ENCODE measurements around the gene MASTL.
A peak's percentile ranks its signal among the peaks of the same experiment; 100 is the strongest.

The MASTL gene

GRCh38 chr10:27145937-27146336, 9.2 kb upstream of the MASTL start:
- H3K27me3 ChIP-seq (ENCODE audit: insufficient read depth, poor library complexity, severe bottlenecking): no peaks in the 10 kb centered on the region
- DNase-seq (ENCODE audit: low read depth in 1 of 2, low spot score in 1 of 2): no peak
- H3K4me3 ChIP-seq (replicated peaks; ENCODE audit: insufficient read depth, low read length): no peak overlapping the region
- no peak for TF ChIP-seq SPI1 (IDR thresholded peaks at IDR 0.05; ENCODE audit: borderline replicate concordance, low read depth)
- TF ChIP-seq, protein P1, sequence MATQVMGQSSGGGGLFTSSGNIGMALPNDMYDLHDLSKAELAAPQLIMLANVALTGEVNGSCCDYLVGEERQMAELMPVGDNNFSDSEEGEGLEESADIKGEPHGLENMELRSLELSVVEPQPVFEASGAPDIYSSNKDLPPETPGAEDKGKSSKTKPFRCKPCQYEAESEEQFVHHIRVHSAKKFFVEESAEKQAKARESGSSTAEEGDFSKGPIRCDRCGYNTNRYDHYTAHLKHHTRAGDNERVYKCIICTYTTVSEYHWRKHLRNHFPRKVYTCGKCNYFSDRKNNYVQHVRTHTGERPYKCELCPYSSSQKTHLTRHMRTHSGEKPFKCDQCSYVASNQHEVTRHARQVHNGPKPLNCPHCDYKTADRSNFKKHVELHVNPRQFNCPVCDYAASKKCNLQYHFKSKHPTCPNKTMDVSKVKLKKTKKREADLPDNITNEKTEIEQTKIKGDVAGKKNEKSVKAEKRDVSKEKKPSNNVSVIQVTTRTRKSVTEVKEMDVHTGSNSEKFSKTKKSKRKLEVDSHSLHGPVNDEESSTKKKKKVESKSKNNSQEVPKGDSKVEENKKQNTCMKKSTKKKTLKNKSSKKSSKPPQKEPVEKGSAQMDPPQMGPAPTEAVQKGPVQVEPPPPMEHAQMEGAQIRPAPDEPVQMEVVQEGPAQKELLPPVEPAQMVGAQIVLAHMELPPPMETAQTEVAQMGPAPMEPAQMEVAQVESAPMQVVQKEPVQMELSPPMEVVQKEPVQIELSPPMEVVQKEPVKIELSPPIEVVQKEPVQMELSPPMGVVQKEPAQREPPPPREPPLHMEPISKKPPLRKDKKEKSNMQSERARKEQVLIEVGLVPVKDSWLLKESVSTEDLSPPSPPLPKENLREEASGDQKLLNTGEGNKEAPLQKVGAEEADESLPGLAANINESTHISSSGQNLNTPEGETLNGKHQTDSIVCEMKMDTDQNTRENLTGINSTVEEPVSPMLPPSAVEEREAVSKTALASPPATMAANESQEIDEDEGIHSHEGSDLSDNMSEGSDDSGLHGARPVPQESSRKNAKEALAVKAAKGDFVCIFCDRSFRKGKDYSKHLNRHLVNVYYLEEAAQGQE (IDR thresholded peaks at IDR 0.05; ENCODE audit: insufficient replicate concordance, low read depth): no peak
- TF ChIP-seq POLR2AphosphoS5 (IDR thresholded peaks at IDR 0.05; ENCODE audit: low read depth): no peak
- TF ChIP-seq, protein P2, sequence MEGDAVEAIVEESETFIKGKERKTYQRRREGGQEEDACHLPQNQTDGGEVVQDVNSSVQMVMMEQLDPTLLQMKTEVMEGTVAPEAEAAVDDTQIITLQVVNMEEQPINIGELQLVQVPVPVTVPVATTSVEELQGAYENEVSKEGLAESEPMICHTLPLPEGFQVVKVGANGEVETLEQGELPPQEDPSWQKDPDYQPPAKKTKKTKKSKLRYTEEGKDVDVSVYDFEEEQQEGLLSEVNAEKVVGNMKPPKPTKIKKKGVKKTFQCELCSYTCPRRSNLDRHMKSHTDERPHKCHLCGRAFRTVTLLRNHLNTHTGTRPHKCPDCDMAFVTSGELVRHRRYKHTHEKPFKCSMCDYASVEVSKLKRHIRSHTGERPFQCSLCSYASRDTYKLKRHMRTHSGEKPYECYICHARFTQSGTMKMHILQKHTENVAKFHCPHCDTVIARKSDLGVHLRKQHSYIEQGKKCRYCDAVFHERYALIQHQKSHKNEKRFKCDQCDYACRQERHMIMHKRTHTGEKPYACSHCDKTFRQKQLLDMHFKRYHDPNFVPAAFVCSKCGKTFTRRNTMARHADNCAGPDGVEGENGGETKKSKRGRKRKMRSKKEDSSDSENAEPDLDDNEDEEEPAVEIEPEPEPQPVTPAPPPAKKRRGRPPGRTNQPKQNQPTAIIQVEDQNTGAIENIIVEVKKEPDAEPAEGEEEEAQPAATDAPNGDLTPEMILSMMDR (IDR thresholded peaks at IDR 0.05; ENCODE audit: insufficient read depth, low read length): no peak
- TF ChIP-seq GABPA (IDR thresholded peaks at IDR 0.05; ENCODE audit: low read depth): no peak
- no peak overlapping the region for H3K27ac ChIP-seq (replicated peaks)

- peak in 1 of 2 experiments; percentile 2 for DNase-seq (ENCODE audit: low read depth in 1 of 2, low spot score in 1 of 2)
- TF ChIP-seq GABPA (IDR thresholded peaks at IDR 0.05; ENCODE audit: low read depth): no peak
- no peak for TF ChIP-seq SPI1 (IDR thresholded peaks at IDR 0.05; ENCODE audit: borderline replicate concordance, low read depth)
- TF ChIP-seq, protein P2 (IDR thresholded peaks at IDR 0.05; ENCODE audit: insufficient read depth, low read length): no peak
- TF ChIP-seq POLR2AphosphoS5 (IDR thresholded peaks at IDR 0.05; ENCODE audit: low read depth): no peak
- TF ChIP-seq, protein P1 (IDR thresholded peaks at IDR 0.05; ENCODE audit: insufficient replicate concordance, low read depth): no peak
- H3K4me3 ChIP-seq (replicated peaks; ENCODE audit: insufficient read depth, low read length): no peak overlapping the region
- no peaks in the 10 kb centered on the region for H3K27me3 ChIP-seq (ENCODE audit: insufficient read depth, poor library complexity, severe bottlenecking)
- no peak overlapping the region for H3K27ac ChIP-seq (replicated peaks)
Observed at GRCh38 chr10:27147701-27148100, 7.5 kb upstream of the MASTL start.

GRCh38 chr10:27150261-27150660, 4.9 kb upstream of the MASTL start:
- TF ChIP-seq, protein P2 (IDR thresholded peaks at IDR 0.05; ENCODE audit: insufficient read depth, low read length): no peak
- TF ChIP-seq, protein P1 (IDR thresholded peaks at IDR 0.05; ENCODE audit: insufficient replicate concordance, low read depth): no peak
- TF ChIP-seq POLR2AphosphoS5 (IDR thresholded peaks at IDR 0.05; ENCODE audit: low read depth) (no peak), GABPA (IDR thresholded peaks at IDR 0.05; ENCODE audit: low read depth) (no peak)
- no peak for DNase-seq (ENCODE audit: low read depth in 1 of 2, low spot score in 1 of 2)
- Histone ChIP-seq H3K27me3 (ENCODE audit: insufficient read depth, poor library complexity, severe bottlenecking) (no peaks in the 10 kb centered on the region), H3K4me3 (replicated peaks; ENCODE audit: insufficient read depth, low read length) (no peak overlapping the region), H3K27ac (replicated peaks) (no peak overlapping the region)

Data from HL-60 (cell line).